Esophagus muscularis mucosa (tissue), 4 donors: ENCODE measurements around the gene LRIT1. TPM values are rescaled to one million over a fixed set of nuclear protein-coding genes. Genes with fewer than 3 reads are reported as not detected.
A peak's percentile ranks its signal among the peaks of the same experiment; 100 is the strongest.

ENCODE experiments used
- DNase-seq: peaks from one replicate; pipeline ENCODE4 v3.0.0-alpha.2; 2017; ENCODE audit errors: extremely low spot score
- H3K27ac ChIP-seq, 4 donors: fragments of 200-600 bp; sonication (generic); replicated peaks in 1 of 4; 1 replicate in 3 of 4; 2 replicates in 1 of 4; pipeline ENCODE4 v1.5.1; 2016 to 2019; ENCODE audit warnings: mild to moderate bottlenecking in 1 of 4
- H3K27me3 ChIP-seq, 4 donors: fragments of 200-600 bp; sonication (generic); one replicate each; pipeline versions ENCODE4 v1.5.1 to v1.6.0; 2016 to 2019
- H3K36me3 ChIP-seq, 4 donors: fragments of 200-600 bp; sonication (generic); one replicate each; pipeline ENCODE4 v1.5.1; 2016 to 2019
- H3K4me1 ChIP-seq, 4 donors: fragments of 200-600 bp; sonication (generic); one replicate each; pipeline ENCODE4 v1.5.1; 2016 to 2019
- H3K4me3 ChIP-seq, 4 donors: fragments of 200-600 bp; sonication (generic); 1 replicate in 2 of 4; 2 replicates in 2 of 4; pipeline ENCODE4 v1.5.1; 2016 to 2019; ENCODE audit warnings: mild to moderate bottlenecking in 4 of 4, moderate library complexity in 1 of 4
- H3K9me3 ChIP-seq, 4 donors: fragments of 200-600 bp; sonication (generic); 1 replicate in 3 of 4; 2 replicates in 1 of 4; pipeline ENCODE4 v1.5.1; 2016 to 2019
- EP300 ChIP-seq: sonication (generic); formaldehyde crosslinking; IDR thresholded peaks from one replicate; pipeline ENCODE4 v1.6.1; 2017; ENCODE audit warnings: antibody characterized with exemption
- POLR2A ChIP-seq: fragments of 450-650 bp; IDR thresholded peaks from one replicate; pipeline ENCODE4 v1.6.1; 2017; ENCODE audit warnings: antibody characterized with exemption, moderate library complexity, mild to moderate bottlenecking, low read depth
- POLR2AphosphoS5 ChIP-seq, 2 donors: sonication (generic); formaldehyde crosslinking; IDR thresholded peaks; one replicate each; pipeline ENCODE4 v1.6.1; 2017; ENCODE audit warnings: antibody characterized with exemption in 2 of 2
- WGBS: methylation state at CpG from one replicate; pipeline ENCODE4 v1.1.5; 2018; 5-methylcytosine and 5-hydroxymethylcytosine counted together
- intact Hi-C: fragments of 100-400 bp; cut with DNase I; formaldehyde crosslinking; loops from one replicate; pipeline ENCODE4 v1.15.1; 2023
- total RNA-seq, 4 donors: library from RNA; depleted of rRNA; stranded (reverse); fragments of >200 nt; gene quantifications; one replicate each; pipeline versions ENCODE4 v1.1.0 to v1.2.1, GENCODE V29; 2016
- TF ChIP-seq, protein P1 (sequence below), 3 experiments: fragments of 200-600 bp in 2 of 3; fragments of 450-650 bp in 1 of 3; sonication (generic) in 2 of 3; IDR thresholded peaks; one replicate each; pipeline ENCODE4 v1.5.1; 2017 to 2019; ENCODE audit warnings: antibody characterized with exemption in 3 of 3, mild to moderate bottlenecking in 2 of 3, moderate library complexity in 1 of 3

Gene LRIT1
- total RNA-seq, 4 donors from 2014 or later, result not detected

DNA sequence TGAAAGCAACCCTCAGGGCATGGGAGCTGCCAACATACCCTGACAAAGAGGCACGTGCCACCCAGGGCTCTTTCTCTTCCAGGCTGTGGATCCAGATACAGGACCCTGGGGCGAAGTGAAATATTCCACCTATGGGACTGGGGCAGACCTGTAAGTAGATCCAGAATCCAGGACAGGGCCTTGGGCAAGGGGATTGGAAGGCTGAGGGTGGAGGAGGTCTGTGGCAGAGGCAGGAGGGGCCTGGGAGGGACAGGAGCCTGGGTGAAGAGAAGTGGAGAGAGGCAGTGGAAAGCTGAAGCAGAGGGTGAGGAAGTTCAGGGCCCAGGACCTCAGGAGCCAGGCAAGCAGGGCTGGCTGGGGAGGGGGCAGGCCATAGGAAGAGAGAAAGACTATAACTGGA lies 29.8 kb downstream of the LRIT1 start:
- H3K9me3 ChIP-seq, result no peaks in the 10 kb centered on the region
- DNase-seq, result no peak
- TF ChIP-seq EP300, result no peak
- no peak for TF ChIP-seq POLR2AphosphoS5 (IDR thresholded peaks at IDR 0.05)
- no peaks in the 10 kb centered on the region for H3K4me1 ChIP-seq
- H3K4me3 ChIP-seq, result no peak overlapping the region
- no peak overlapping the region for H3K27ac ChIP-seq
- H3K27me3 ChIP-seq, result peaks cover 0 to 24% (median 0%) of the 10 kb centered on the region in 4 donors
- no peaks in the 10 kb centered on the region for H3K36me3 ChIP-seq
- whole genome bisulfite sequencing, result 72% methylated on average over 2 of the region's 2 CpGs
- intact Hi-C loops, result no loop called here

DNA sequence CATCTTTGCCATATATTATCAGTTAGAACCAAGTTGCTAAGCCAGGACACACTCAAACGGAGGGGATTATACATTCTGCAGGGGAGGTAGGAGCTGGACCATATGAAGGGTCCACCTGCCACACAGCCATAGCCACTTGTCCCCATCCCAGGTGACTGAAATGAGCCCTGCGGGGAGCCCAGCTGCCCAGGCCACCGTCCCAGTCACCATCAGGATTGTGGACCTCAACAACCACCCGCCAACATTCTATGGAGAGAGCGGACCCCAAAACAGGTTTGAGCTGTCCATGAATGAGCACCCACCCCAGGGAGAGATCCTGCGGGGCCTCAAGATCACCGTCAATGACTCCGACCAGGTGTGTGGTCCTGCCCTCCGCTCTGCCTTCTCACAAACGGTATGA lies 33.3 kb downstream of the LRIT1 start:
- H3K4me3 ChIP-seq, result no peak overlapping the region
- H3K27ac ChIP-seq, result no peak overlapping the region
- 75% methylated on average over 3 of the region's 10 CpGs for WGBS
- H3K4me1 ChIP-seq, result no peaks in the 10 kb centered on the region
- intact Hi-C loops, result no loop called here
- peaks cover 0 to 26% (median 0%) of the 10 kb centered on the region in 4 donors for H3K27me3 ChIP-seq
- TF ChIP-seq POLR2AphosphoS5 (IDR thresholded peaks at IDR 0.05), result no peak
- TF ChIP-seq, protein P1, sequence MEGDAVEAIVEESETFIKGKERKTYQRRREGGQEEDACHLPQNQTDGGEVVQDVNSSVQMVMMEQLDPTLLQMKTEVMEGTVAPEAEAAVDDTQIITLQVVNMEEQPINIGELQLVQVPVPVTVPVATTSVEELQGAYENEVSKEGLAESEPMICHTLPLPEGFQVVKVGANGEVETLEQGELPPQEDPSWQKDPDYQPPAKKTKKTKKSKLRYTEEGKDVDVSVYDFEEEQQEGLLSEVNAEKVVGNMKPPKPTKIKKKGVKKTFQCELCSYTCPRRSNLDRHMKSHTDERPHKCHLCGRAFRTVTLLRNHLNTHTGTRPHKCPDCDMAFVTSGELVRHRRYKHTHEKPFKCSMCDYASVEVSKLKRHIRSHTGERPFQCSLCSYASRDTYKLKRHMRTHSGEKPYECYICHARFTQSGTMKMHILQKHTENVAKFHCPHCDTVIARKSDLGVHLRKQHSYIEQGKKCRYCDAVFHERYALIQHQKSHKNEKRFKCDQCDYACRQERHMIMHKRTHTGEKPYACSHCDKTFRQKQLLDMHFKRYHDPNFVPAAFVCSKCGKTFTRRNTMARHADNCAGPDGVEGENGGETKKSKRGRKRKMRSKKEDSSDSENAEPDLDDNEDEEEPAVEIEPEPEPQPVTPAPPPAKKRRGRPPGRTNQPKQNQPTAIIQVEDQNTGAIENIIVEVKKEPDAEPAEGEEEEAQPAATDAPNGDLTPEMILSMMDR (IDR thresholded peaks at IDR 0.05), result no peak
- TF ChIP-seq EP300, result no peak
- no peak for TF ChIP-seq POLR2A
- no peak for DNase-seq
- H3K9me3 ChIP-seq, result no peaks in the 10 kb centered on the region
- H3K36me3 ChIP-seq, result no peaks in the 10 kb centered on the region

DNA sequence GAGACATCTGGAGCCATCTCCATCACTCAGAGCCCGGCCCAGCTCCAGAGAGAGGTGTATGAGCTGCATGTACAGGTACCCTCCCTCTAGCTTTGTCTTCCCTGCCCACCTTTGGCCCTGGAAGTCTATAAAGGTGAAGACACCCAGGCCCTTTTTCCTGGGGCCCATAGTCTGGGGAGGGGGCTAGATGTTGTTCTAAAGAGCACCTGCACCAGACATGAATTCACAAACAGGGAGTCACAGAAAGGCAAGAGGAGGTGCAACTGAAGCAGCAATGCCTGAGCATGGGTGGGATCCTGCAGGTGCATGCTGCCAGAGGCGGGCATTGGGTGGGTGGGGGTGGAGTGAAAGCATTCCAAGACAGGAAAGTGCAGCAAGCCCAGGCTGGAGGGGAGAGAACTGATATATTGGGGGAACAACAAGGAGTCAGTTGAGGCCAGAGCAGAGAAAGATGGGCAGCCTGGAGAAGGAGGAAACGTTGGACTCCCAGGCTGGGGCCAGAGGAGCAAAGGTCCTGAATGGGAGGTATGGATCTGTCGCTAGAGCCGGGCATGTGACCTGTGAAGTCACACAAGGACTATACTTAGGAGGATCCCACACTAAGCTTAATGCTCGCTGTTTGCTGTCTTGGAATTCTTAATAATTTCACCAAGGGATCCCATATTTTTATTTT lies 35.4 kb downstream of the LRIT1 start:
- H3K27me3 ChIP-seq, result peaks cover 0 to 38% (median 0%) of the 10 kb centered on the region in 4 donors
- WGBS, result 74% methylated on average over 5 of the region's 6 CpGs

DNA sequence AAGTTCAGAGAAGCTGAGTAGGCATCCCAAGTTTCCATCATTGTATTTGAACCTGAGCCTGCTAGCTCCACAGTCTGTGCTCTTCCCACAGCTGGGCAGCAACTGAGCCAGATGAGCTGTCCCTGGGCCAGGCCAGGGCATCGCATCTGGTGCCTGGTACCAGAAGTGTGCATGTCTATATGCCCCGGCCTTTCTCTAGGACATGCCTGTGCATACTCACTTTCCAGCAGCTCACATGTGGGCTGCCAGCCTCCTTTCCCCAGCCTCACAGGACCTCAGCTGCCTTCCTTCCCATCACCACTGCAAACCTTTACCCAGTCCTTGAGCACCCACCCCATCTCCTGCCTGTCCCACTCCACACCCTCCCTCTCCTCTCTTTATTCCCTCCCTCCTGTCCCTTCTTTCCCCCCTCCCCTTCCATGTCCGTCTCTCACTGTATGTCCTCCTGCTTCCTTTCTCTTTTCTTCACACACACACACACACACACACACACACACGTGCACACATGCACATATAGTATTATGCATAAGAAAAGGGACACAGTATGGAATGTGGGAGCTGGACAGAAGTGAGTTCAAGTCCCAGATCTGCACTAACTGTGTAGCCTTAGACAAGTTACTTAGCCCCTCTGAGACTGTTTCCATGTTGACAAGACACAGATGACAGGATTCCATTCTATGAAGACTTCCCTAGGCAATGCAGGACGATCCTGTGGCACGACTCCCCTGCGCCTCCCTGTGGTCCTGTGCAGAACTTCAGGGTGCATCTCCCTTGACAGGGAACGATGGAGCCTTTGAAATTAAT lies 36.1 kb downstream of the LRIT1 start:
- TF ChIP-seq, protein P1 (IDR thresholded peaks at IDR 0.05), result peak in 2 of 3 experiments; percentile 8 to 35
- TF ChIP-seq EP300, result no peak
- no peak for TF ChIP-seq POLR2A
- no peak for TF ChIP-seq POLR2AphosphoS5 (IDR thresholded peaks at IDR 0.05)
- H3K36me3 ChIP-seq, result no peaks in the 10 kb centered on the region
- no peaks in the 10 kb centered on the region for H3K4me1 ChIP-seq
- no peak overlapping the region for H3K4me3 ChIP-seq
- 72% methylated on average over 4 of the region's 8 CpGs for WGBS
- peaks cover 0 to 45% (median 0%) of the 10 kb centered on the region in 4 donors for H3K27me3 ChIP-seq
- no peak for DNase-seq
- intact Hi-C loops, result no loop called here
- H3K9me3 ChIP-seq, result no peaks in the 10 kb centered on the region
- no peak overlapping the region for H3K27ac ChIP-seq

More for the DNA sequence above, 35.4 kb downstream of the LRIT1 start:
- no peak overlapping the region for H3K4me3 ChIP-seq
- H3K36me3 ChIP-seq, result no peaks in the 10 kb centered on the region
- intact Hi-C loops, result no loop called here
- TF ChIP-seq POLR2A (no peak), POLR2AphosphoS5 (IDR thresholded peaks at IDR 0.05) (no peak), EP300 (no peak)
- TF ChIP-seq, protein P1 (IDR thresholded peaks at IDR 0.05), result no peak
- no peaks in the 10 kb centered on the region for H3K4me1 ChIP-seq
- no peak overlapping the region for H3K27ac ChIP-seq
- DNase-seq, result no peak
- H3K9me3 ChIP-seq, result no peaks in the 10 kb centered on the region

DNA sequence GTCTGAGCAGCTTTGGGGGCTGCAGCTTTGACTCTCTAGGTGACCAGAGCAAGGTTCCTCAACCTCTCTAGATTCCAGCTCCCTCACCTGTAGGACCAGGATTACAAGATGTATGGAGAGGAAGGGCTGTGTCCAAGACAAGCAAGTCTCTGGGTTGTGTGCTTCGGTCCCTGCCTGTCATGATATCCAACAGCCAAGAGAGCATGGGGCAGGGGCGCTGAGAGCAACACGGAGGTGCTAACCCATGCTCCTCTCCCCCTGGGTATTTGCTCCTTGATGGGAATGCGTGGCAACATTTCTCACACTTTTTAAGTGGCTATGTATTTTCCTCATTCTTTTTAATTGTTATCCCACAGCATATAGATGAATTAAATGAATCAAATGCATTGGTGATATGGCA lies 36.7 kb downstream of the LRIT1 start:
- no peak overlapping the region for H3K27ac ChIP-seq
- DNase-seq, result no peak
- no peaks in the 10 kb centered on the region for H3K4me1 ChIP-seq
- intact Hi-C loops, result no loop called here
- H3K4me3 ChIP-seq, result no peak overlapping the region
- H3K9me3 ChIP-seq, result no peaks in the 10 kb centered on the region
- peaks cover 0 to 45% (median 0%) of the 10 kb centered on the region in 4 donors for H3K27me3 ChIP-seq
- no peaks in the 10 kb centered on the region for H3K36me3 ChIP-seq
- 81% methylated on average over 4 of the region's 4 CpGs for WGBS
- TF ChIP-seq EP300 (no peak), POLR2A (no peak), POLR2AphosphoS5 (IDR thresholded peaks at IDR 0.05) (no peak)
- TF ChIP-seq, protein P1 (IDR thresholded peaks at IDR 0.05), result no peak
